GM12873 (cell line): ENCODE data around the gene YBEY.

Experiments used
- TF ChIP-seq, protein P1 (sequence below): IDR thresholded peaks from 2 replicates; pipeline ENCODE4 v1.5.1; 2012; ENCODE audit warnings: low read depth, mild to moderate bottlenecking, moderate library complexity, low read length, control low read depth; ENCODE audit not compliant: insufficient read depth; ENCODE audit errors: missing control alignments

YBEY gene

DNA sequence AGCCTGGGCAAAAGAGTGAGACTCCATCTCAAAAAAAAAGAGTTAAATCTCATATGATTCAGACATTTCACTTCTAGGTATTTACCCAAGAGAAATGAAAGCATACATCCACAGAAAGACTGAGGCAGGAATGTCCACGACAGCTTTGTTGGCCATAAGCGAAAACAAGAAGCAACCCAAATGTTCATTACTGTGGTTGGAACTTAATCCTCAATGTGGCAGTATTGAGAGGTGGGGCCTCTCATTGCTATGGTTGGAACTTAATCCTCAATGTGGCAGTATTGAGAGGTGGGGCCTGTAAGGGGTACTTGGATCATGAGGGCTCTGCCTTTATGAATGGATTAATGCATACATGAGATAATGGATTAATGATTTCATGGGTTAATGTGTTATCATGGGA, 22.3 kb downstream of the YBEY start:
- TF ChIP-seq, protein P1, sequence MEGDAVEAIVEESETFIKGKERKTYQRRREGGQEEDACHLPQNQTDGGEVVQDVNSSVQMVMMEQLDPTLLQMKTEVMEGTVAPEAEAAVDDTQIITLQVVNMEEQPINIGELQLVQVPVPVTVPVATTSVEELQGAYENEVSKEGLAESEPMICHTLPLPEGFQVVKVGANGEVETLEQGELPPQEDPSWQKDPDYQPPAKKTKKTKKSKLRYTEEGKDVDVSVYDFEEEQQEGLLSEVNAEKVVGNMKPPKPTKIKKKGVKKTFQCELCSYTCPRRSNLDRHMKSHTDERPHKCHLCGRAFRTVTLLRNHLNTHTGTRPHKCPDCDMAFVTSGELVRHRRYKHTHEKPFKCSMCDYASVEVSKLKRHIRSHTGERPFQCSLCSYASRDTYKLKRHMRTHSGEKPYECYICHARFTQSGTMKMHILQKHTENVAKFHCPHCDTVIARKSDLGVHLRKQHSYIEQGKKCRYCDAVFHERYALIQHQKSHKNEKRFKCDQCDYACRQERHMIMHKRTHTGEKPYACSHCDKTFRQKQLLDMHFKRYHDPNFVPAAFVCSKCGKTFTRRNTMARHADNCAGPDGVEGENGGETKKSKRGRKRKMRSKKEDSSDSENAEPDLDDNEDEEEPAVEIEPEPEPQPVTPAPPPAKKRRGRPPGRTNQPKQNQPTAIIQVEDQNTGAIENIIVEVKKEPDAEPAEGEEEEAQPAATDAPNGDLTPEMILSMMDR = no peak

DNA sequence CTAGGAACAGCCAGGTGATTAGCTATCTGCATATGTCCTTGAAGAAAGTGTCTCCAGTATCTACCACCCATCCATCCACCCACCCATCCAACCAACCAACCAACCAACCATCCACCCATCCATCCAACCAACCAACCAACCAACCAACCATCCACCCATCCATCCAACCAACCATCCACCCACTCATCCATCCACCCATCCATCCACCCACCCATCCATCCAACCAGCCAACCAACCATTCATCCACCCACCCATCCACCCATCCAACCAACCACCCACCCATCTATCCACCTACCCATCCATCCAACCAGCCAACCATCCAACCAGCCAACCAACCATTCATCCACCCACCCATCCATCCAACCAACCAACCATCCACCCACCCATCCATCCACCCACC, 25.4 kb downstream of the YBEY start:
- TF ChIP-seq, protein P1 = no peak

DNA sequence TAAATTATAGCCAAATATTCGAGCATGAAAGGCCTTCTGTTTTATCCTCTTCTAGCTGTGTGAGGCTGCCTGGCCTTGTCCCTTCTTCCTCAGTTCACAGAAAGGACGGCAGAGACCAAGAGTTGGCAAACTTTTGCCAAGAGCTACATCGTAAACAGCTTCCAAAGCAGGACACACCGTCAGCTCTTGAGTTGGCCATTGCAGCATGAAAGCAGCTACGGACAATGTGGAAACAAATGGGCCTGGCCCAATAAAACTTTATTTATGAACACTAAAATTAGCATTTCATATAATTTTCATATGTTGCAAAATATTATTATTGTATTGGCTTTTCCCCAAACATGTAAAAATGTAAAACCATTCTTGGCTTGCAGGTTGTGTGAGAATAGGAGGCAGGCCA, 26.8 kb downstream of the YBEY start:
- TF ChIP-seq, protein P1 = no peak

DNA sequence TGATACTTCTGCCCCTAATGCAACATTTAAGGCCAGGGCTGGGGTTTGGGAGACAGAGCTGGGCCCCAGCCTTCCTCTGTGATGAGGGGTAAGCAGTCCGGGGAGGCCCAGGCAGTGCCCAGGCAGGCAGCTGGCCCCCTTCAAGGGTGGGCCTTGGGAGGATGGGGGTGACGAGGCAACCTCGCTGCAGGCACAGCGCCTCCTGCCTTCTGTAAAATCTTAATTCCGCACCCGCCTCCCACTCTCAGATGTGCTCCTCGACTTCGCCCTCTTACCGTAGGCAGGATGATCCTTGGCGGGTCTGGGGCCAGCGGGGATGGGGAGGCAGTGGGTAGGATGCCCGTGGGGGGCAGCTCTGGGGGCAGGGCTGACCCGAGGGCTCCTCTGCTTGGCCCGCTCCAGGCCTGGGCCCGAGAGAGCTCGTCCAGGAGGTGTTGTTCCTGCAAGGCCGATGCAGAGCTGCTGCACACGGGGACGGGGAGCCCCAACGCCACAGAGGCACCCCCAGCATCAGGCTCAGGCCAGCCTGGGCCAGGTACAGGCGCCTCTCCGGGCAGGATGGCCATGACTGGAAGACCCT, 28.4 kb downstream of the YBEY start:
- TF ChIP-seq, protein P1 = no peak

DNA sequence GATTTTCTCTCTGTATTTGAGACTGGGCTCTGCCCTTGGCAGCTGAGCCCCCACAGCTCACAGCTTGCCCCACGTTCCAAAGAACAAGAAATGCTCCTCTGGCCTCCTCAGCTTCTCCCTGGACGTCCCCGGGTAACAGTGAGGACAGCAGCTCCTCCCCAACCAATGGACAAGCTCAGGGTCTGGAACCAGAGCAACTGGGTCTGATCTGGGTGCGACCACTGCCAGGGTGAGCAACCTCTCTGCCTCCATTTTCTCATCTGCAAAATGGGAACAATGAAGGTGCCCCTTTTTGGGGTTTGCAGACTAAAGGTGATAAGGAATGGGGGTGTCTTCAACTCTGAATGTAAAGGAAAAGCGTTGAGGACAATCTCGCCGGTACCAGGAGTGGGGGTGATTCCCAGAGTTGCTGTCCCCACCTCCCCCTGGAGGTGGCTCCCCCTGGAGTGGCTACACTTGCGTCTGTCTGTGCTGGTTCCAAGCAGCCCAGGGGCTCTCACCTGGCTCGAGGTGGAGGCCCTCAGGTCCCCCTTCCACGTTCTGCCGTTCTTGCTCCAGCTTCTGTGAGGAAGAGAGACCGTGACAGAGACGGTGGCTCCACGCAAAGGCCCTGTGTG, 30.7 kb downstream of the YBEY start:
- TF ChIP-seq, protein P1 = no peak

DNA sequence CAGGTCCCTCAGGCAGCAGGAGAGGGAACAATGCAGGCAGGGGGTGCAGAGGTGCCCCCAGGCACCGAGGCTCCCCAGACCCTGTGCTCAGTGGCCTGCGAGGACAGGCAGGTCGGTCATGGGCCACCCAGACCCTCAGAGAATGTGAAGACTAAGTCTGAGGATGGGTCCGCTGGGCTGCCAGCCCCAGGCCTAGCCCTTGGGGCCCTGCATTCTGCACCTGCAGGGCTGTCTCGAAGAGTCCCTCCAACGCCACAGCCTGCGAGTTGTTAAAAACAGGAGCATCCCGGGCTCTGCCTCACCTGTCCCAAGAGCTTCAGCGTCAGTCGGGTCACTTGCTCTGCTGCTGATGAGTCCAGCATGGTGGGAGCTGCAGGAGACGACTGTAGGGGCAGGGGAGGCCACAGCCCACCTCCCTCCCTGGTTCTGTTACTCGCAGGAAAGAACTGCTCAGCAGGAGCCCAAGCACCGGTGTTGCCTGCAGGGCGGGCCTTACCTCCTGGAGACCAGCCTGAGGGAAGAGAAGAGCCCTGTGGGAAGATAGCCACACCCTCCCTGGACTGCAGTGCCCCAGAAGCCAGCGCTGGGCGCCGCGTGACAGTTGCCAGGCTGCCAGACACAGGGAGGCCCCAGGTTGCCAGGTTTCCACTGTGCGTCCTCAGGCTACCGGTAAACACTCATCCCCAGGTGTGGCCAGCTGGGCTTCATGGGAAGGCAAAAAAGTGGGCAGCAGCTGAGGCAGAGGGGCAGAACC, 31.7 kb downstream of the YBEY start:
- TF ChIP-seq, protein P1 = no peak

DNA sequence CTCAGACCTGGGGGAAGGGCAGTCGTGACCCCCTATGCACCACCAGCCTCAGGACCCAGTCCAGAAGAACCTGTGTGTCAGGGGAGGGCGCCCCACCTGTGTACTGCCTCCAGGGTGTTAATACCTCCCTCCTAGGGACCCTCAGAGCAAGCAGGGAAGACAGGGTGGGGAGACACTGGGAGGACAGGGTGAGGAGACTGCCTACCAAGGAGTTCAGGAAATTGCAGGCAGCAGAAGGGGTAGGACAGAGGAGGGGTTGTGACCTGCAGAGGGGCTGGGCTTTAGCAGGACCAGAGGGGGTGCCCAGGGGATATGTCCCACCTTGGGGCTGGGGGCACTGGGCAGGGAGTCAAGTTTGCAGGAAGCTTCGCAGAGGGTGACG, 32.3 kb downstream of the YBEY start:
- TF ChIP-seq, protein P1 = no peak
